ENCODE measurements around the gene TAOK3. TPM values are rescaled to one million over a fixed set of nuclear protein-coding genes. Genes with fewer than 3 reads are reported as not detected.

Gene TAOK3
- total RNA-seq (2012; rRNA removed) (53.0 and 54.5 TPM in 2 replicates), polyA plus RNA-seq (2012; rRNA removed) (26.3 TPM in 2 replicates), Bru-seq, nascent RNA (percentile 94 among the genes with signal in this experiment), BruChase-seq, experiment 1, labeled RNA remaining after a 6-hour chase (percentile 93 among the genes with signal in this experiment), BruChase-seq, experiment 2, labeled RNA remaining after a 2-hour chase (percentile 84 among the genes with signal in this experiment)
- polyA plus RNA-seq (2012; cell fraction: cytosol; rRNA removed): 10.3 and 27.2 TPM in 2 replicates
- 16.1 and 62.4 TPM in 2 replicates for polyA plus RNA-seq (2012; cell fraction: nucleus; rRNA removed; ENCODE audit: low replicate concordance)
- long read RNA-seq, full-length matches to known transcripts: 41 of 94 reads
- long read RNA-seq, partial matches to known transcripts: 42 of 94 reads
- long read RNA-seq, other reads (novel, unspliced or antisense): 11 of 94 reads

DNA sequence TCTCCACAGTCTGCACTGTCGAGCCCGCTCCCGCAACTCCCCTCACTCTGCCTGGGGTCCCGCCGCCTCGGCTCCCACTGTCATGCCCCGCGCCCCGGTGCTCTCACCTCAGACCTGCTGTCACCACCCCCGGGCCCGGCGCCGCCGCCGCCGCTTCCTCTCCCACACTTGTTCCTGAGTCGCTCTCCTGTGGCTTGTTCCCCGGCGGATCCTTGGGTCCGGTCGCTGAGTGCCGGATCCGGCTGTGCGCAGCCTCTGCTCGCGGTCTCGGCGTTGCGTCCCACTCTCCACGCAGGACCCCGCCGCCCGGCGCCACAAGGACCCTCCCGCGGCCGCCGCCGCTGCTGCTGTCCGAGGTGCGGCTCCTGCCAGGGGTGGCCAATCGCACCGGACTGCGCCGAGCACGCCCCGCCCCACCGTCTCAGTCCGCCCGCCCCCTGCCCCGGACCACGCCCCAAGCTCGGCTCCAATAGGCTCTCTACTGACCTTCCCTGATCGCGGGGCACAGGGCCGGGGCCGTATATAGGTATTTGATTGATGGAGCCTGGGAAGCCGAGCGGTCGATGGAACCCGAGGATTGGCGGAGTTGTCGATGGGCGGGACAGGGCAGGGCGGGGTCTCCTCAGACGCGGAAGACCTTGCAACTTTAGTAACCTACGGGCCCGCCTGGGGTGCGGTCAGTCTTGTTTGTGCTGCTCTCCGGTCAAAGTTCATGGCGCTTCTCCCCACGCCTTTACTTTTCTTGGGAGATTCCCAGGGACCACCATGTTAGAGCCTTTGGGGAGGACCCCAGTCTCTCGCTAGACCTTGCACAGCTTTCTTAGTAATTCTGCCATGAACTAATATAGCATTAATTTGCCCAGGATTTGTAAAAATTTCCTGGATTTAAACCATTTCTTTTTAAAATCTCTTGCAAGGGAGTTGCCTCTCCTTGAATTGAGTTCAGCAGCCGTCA is at the start of gene TAOK3:
Gene TAOK3 (minus strand): TSS at position 367 of the 955 bp plus-strand sequence. CDS start 117,340 bp downstream, outside the sequence.
- Histone ChIP-seq H3K18ac (ENCODE audit: low read depth, low read length) (peak within 1 kb of the TSS; percentile 24; the same call in 1 of the 2 replicates), H3K9me3 (ENCODE audit: control insufficient read depth, insufficient read depth, low read length) (no peaks in the 10 kb centered on the region), H4K5ac (ENCODE audit: low read depth, low read length) (peak within 1 kb of the TSS; percentile 75), H4K91ac (ENCODE audit: insufficient read depth, low read depth, low read length) (0 out of 2 replicates have a peak within 1 kb of the TSS, but pooled peaks have one; percentile 72), H3K79me1 (ENCODE audit: low read depth in 1 of 2, low read length in 2 of 2) (peaks cover 3 to 24% of the 10 kb centered on the region in 2 experiments; a peak in 3 of 4 replicates), H3K36me3 (ENCODE audit: control insufficient read depth, insufficient read depth, low read length) (no peaks in the 10 kb centered on the region), H3K56ac (ENCODE audit: extremely low read depth, insufficient read depth, low read length) (peak within 1 kb of the TSS; percentile 39; the same call in 1 of the 2 replicates), H2BK5ac (ENCODE audit: low read depth, low read length, poor library complexity, severe bottlenecking) (peak within 1 kb of the TSS; percentile 60), H4K8ac (ENCODE audit: low read depth in 2 of 2, low read length in 2 of 2) (peak within 1 kb of the TSS; percentile 73 to 88), H3K9me1 (ENCODE audit: insufficient read depth, low read length) (no peaks in the 10 kb centered on the region), H2BK20ac (ENCODE audit: low read depth, low read length) (no peak within 1 kb of the TSS), H3K4me1 (ENCODE audit: control insufficient read depth, insufficient read depth, low read length) (peaks cover 1% of the 10 kb centered on the region; the same call in 1 of the 2 replicates), H3K4ac (ENCODE audit: low read depth, low read length) (peak within 1 kb of the TSS; percentile 87), H3K4me2 (ENCODE audit: low read depth, low read length) (peak within 1 kb of the TSS; percentile 92), H3K23ac (ENCODE audit: low read depth, low read length) (peak within 1 kb of the TSS; percentile 75; the same call in 1 of the 2 replicates), H2AK9ac (replicated peaks; ENCODE audit: low read depth, low read length, poor library complexity) (peak within 1 kb of the TSS; percentile 96), H2AK5ac (ENCODE audit: low read depth, low read length) (peak within 1 kb of the TSS; percentile 59), H4K20me1 (ENCODE audit: insufficient read depth, low read length) (peaks cover 8% of the 10 kb centered on the region), H2AFZ (replicated peaks; ENCODE audit: low read length, poor library complexity) (peak within 1 kb of the TSS; percentile 92), H3K9ac (ENCODE audit: low read depth, low read length) (peak within 1 kb of the TSS; percentile 75), H3K27me3 (ENCODE audit: control insufficient read depth, insufficient read depth, low read length) (no peaks in the 10 kb centered on the region), H3K27ac (ENCODE audit: insufficient read depth, low read length) (peak within 1 kb of the TSS; percentile 83), H2BK120ac (ENCODE audit: low read depth, low read length) (no peak within 1 kb of the TSS), H3K14ac (replicated peaks; ENCODE audit: low read depth, low read length) (peak within 1 kb of the TSS; percentile 88), H2BK15ac (ENCODE audit: low read depth, low read length) (no peak within 1 kb of the TSS), H3K4me3 (ENCODE audit: insufficient read depth, low read depth, low read length) (peak within 1 kb of the TSS; percentile 87)
- in situ Hi-C loops (cut with MboI; ENCODE audit: low sequenced_read_pairs): loop anchor here (5.0 to 25.0 kb wide), 2 partner anchors 191 to 1739 kb away; partner anchors contain the start of gene RAB35
- no TSS peak for BruUV-seq (replicated peaks)
- DNase-seq (peak; percentile 97), ATAC-seq (ENCODE audit: low read depth) (peak; percentile 92)
- CTCF ChIA-PET: interaction anchor here (0.5 to 0.7 kb wide), 2 partner anchors 159 to 190 kb away, joined by 3 to 4 read pairs; no protein-coding TSS in a partner anchor
- TF ChIP-seq MAZ (IDR thresholded peaks at IDR 0.05; ENCODE audit: borderline replicate concordance, low read depth, low read length): peak; percentile 82; the same call in 1 of the 2 replicates
- TF ChIP-seq USF2 (IDR thresholded peaks at IDR 0.05; ENCODE audit: low read depth, low read length): no peak
- 0 out of 2 replicates have a peak, but pooled peaks have one; percentile 7 for TF ChIP-seq SMC3 (IDR thresholded peaks at IDR 0.05; ENCODE audit: low read depth, low read length)
- peak; percentile 40 for TF ChIP-seq RCOR1 (IDR thresholded peaks at IDR 0.05; ENCODE audit: insufficient replicate concordance, low read length)
- peak; percentile 84 for TF ChIP-seq MXI1 (IDR thresholded peaks at IDR 0.05; ENCODE audit: borderline replicate concordance, low read depth, low read length)
- peak; percentile 90 for TF ChIP-seq POLR2A (IDR thresholded peaks at IDR 0.05; ENCODE audit: low read depth, low read length)
- dilution Hi-C loops (cut with HindIII; ENCODE audit: low sequenced_read_pairs, unreplicated experiment): no loop called here
- POLR2A ChIA-PET (ENCODE audit: unreplicated experiment): interaction anchor here (0.6 kb wide), 1 partner anchor 82 kb away, joined by 7 read pairs; no protein-coding TSS in a partner anchor
- 1% methylated on average over 35 of the region's 75 CpGs; no CpG with 5 or more reads in 1 of the 2 experiments for WGBS, 2 experiments (ENCODE audit: extremely low coverage in 2 of 2, insufficient read length in 1 of 2)
- intact Hi-C loops (cut with micrococcal nuclease): loop anchor here (1.0 to 5.0 kb wide), 2 partner anchors 41 to 249 kb away; no protein-coding TSS in a partner anchor
